IMR-90 (cell line): ENCODE results near the gene RAB31. TPM values are rescaled to one million over a fixed set of nuclear protein-coding genes. Genes with fewer than 3 reads are reported as not detected.

ENCODE experiments used
- ATAC-seq: fragments of 200-7000 bp; cut with Tn5 transposase; 2 replicates; pipeline ENCODE4 v1.9.1; 2020; ENCODE audit warnings: low read depth, mild to moderate bottlenecking, moderate library complexity
- BruUV-seq: library from RNA; stranded (reverse); fragments of 400-500 nt; replicated peaks from 2 replicates; lab custom pipeline; 2021; lab: Mats Ljungman, UMichigan
- CTCF ChIA-PET: fragments of 300-600 bp; formaldehyde crosslinking; extraction: SDS; loops from one replicate; lab custom pipeline; 2021; ENCODE audit warnings: antibody characterized with exemption; lab: Yijun Ruan, JAX
- POLR2A ChIA-PET: fragments of 300-600 bp; sonication (Branson Sonifier 250); formaldehyde crosslinking; loops from one replicate; lab custom pipeline; 2022; ENCODE audit warnings: antibody characterized with exemption; ENCODE audit not compliant: unreplicated experiment; lab: Charles Lee
- DNase-seq: peaks from one replicate; pipeline ENCODE4 v3.0.0; 2013
- H2AFZ ChIP-seq: replicated peaks from 2 replicates; pipeline ENCODE3; 2013; ENCODE audit warnings: low read length, mild to moderate bottlenecking; ENCODE audit not compliant: poor library complexity
- H2AK5ac ChIP-seq: 2 replicates; pipeline ENCODE4 v1.6.1; 2013; ENCODE audit warnings: low read depth, low read length, inconsistent platforms
- H2AK9ac ChIP-seq: replicated peaks from 2 replicates; pipeline ENCODE3; 2013; ENCODE audit warnings: mild to moderate bottlenecking, low read depth, low read length, moderate library complexity; ENCODE audit not compliant: poor library complexity
- H2BK120ac ChIP-seq: 2 replicates; pipeline ENCODE4 v1.6.1; 2013; ENCODE audit warnings: low read depth, low read length, inconsistent platforms
- H2BK15ac ChIP-seq: 3 replicates; pipeline ENCODE4 v1.6.1; 2013; ENCODE audit warnings: low read depth, low read length, inconsistent platforms
- H2BK20ac ChIP-seq: 2 replicates; pipeline ENCODE4 v1.6.1; 2013; ENCODE audit warnings: low read depth, mild to moderate bottlenecking, inconsistent platforms, low read length, moderate library complexity
- H2BK5ac ChIP-seq: 2 replicates; pipeline ENCODE4 v1.6.1; 2013; ENCODE audit warnings: mild to moderate bottlenecking, low read depth, low read length, inconsistent platforms; ENCODE audit not compliant: poor library complexity, severe bottlenecking
- H3K14ac ChIP-seq: replicated peaks from 2 replicates; pipeline ENCODE4 v1.6.1; 2013; ENCODE audit warnings: low read depth, low read length, inconsistent platforms
- H3K18ac ChIP-seq: 2 replicates; pipeline ENCODE4 v1.6.1; 2013; ENCODE audit warnings: low read depth, low read length, control low read depth
- H3K23ac ChIP-seq: 2 replicates; pipeline ENCODE4 v1.6.1; 2013; ENCODE audit warnings: low read depth, low read length, inconsistent platforms
- H3K27ac ChIP-seq: 2 replicates; pipeline ENCODE4 v1.5.1; 2013; ENCODE audit warnings: mild to moderate bottlenecking, control low read depth, low read length; ENCODE audit not compliant: insufficient read depth
- H3K27me3 ChIP-seq: 2 replicates; pipeline ENCODE4 v1.6.1; 2013; ENCODE audit warnings: low read length; ENCODE audit not compliant: control insufficient read depth, insufficient read depth
- H3K36me3 ChIP-seq: 2 replicates; pipeline ENCODE4 v1.6.1; 2013; ENCODE audit warnings: low read length, mixed read lengths; ENCODE audit not compliant: control insufficient read depth, insufficient read depth
- H3K4ac ChIP-seq: 2 replicates; pipeline ENCODE4 v1.6.1; 2013; ENCODE audit warnings: low read depth, low read length, inconsistent platforms
- H3K4me1 ChIP-seq: 2 replicates; pipeline ENCODE4 v1.6.1; 2013; ENCODE audit warnings: low read length, mixed read lengths; ENCODE audit not compliant: control insufficient read depth, insufficient read depth
- H3K4me2 ChIP-seq: 2 replicates; pipeline ENCODE4 v1.6.1; 2013; ENCODE audit warnings: low read depth, mild to moderate bottlenecking, control low read depth, low read length, moderate library complexity
- H3K4me3 ChIP-seq: 2 replicates; pipeline ENCODE4 v1.5.1; 2013; ENCODE audit warnings: low read depth, mild to moderate bottlenecking, control low read depth, low read length, moderate library complexity; ENCODE audit not compliant: insufficient read depth
- H3K56ac ChIP-seq: 2 replicates; pipeline ENCODE4 v1.6.1; 2013; ENCODE audit warnings: low read length, inconsistent platforms; ENCODE audit not compliant: insufficient read depth; ENCODE audit errors: extremely low read depth
- H3K79me1 ChIP-seq, 2 experiments: 2 replicates each; pipeline ENCODE4 v1.6.1; 2013; ENCODE audit warnings: low read length in 2 of 2, inconsistent platforms in 1 of 2, low read depth in 1 of 2
- H3K9ac ChIP-seq: 2 replicates; pipeline ENCODE4 v1.6.1; 2013; ENCODE audit warnings: low read depth, low read length, control low read depth
- H3K9me1 ChIP-seq: 2 replicates; pipeline ENCODE4 v1.6.1; 2013; ENCODE audit warnings: low read length, inconsistent platforms; ENCODE audit not compliant: insufficient read depth
- H3K9me3 ChIP-seq: 2 replicates; pipeline ENCODE4 v1.6.1; 2013; ENCODE audit warnings: low read length; ENCODE audit not compliant: control insufficient read depth, insufficient read depth
- H4K20me1 ChIP-seq: 2 replicates; pipeline ENCODE4 v1.6.1; 2013; ENCODE audit warnings: low read length, inconsistent platforms; ENCODE audit not compliant: insufficient read depth
- H4K5ac ChIP-seq: 2 replicates; pipeline ENCODE4 v1.6.1; 2013; ENCODE audit warnings: mild to moderate bottlenecking, low read depth, low read length, control low read depth
- H4K8ac ChIP-seq, 2 experiments: 2 replicates each; pipeline ENCODE4 v1.6.1; 2013; ENCODE audit warnings: low read depth in 2 of 2, low read length in 2 of 2, control low read depth in 1 of 2, inconsistent platforms in 1 of 2
- H4K91ac ChIP-seq: 2 replicates; pipeline ENCODE4 v1.6.1; 2013; ENCODE audit warnings: low read depth, low read length, inconsistent platforms; ENCODE audit not compliant: insufficient read depth
- BHLHE40 ChIP-seq: fragments of 150-350 bp; IDR thresholded peaks from 2 replicates; pipeline ENCODE4 v1.6.1; 2016; ENCODE audit warnings: mild to moderate bottlenecking, low read depth, low read length
- CEBPB ChIP-seq: IDR thresholded peaks from 2 replicates; pipeline ENCODE4 v1.6.1; 2012; ENCODE audit warnings: low read depth, low read length, improper control_type of control experiment
- CHD1 ChIP-seq: IDR thresholded peaks from 2 replicates; pipeline ENCODE4 v1.6.1; 2012; ENCODE audit warnings: low read depth, low read length, improper control_type of control experiment
- CTCF ChIP-seq: conservative IDR thresholded peaks from 2 replicates; pipeline ENCODE4 v1.5.1; 2012; ENCODE audit warnings: mild to moderate bottlenecking, low read depth, low read length, improper control_type of control experiment
- FOS ChIP-seq: fragments of 150-350 bp; IDR thresholded peaks from 2 replicates; pipeline ENCODE4 v1.6.1; 2016; ENCODE audit warnings: low read depth, low read length
- MAFK ChIP-seq: IDR thresholded peaks from 2 replicates; pipeline ENCODE4 v1.6.1; 2012; ENCODE audit warnings: low read depth, low read length, improper control_type of control experiment
- MAZ ChIP-seq: IDR thresholded peaks from 2 replicates; pipeline ENCODE4 v1.6.1; 2012; ENCODE audit warnings: low read depth, mild to moderate bottlenecking, low read length, improper control_type of control experiment, moderate library complexity, borderline replicate concordance
- MXI1 ChIP-seq: IDR thresholded peaks from 2 replicates; pipeline ENCODE4 v1.6.1; 2012; ENCODE audit warnings: low read depth, mild to moderate bottlenecking, low read length, moderate library complexity, borderline replicate concordance
- NFE2L2 ChIP-seq: fragments of 150-350 bp; IDR thresholded peaks from 2 replicates; pipeline ENCODE4 v1.6.1; 2016; ENCODE audit warnings: low read depth, mild to moderate bottlenecking, low read length
- POLR2A ChIP-seq: IDR thresholded peaks from 2 replicates; pipeline ENCODE4 v1.6.1; 2012; ENCODE audit warnings: mild to moderate bottlenecking, low read depth, low read length
- RAD21 ChIP-seq: IDR thresholded peaks from 2 replicates; pipeline ENCODE4 v1.6.1; 2012; ENCODE audit warnings: low read length, improper control_type of control experiment
- RCOR1 ChIP-seq: IDR thresholded peaks from 2 replicates; pipeline ENCODE4 v1.6.1; 2012; ENCODE audit warnings: mild to moderate bottlenecking, low read length, improper control_type of control experiment; ENCODE audit not compliant: insufficient replicate concordance
- RFX5 ChIP-seq: IDR thresholded peaks from 2 replicates; pipeline ENCODE4 v1.8.0; 2012; ENCODE audit warnings: low read depth, mild to moderate bottlenecking, low read length, moderate library complexity
- SMC3 ChIP-seq: fragments of 150-350 bp; IDR thresholded peaks from 2 replicates; pipeline ENCODE4 v1.6.1; 2016; ENCODE audit warnings: low read depth, mild to moderate bottlenecking, antibody characterized with exemption, low read length, moderate library complexity
- WGBS, 2 experiments: methylation state at CpG; one replicate each; pipeline versions ENCODE4 v1.1.5 to v1.1.7; 2013; ENCODE audit warnings: missing lambda C conversion rate in 2 of 2; ENCODE audit not compliant: insufficient read length in 1 of 2; ENCODE audit errors: extremely low coverage in 2 of 2; 5-methylcytosine and 5-hydroxymethylcytosine counted together
- dilution Hi-C: fragments of 300-500 bp; cut with HindIII; formaldehyde crosslinking; loops from one replicate; pipeline ENCODE4 v1.14.3; 2018; ENCODE audit warnings: low sequenced_read_pairs; ENCODE audit not compliant: unreplicated experiment
- in situ Hi-C: fragments of 300-500 bp; cut with MboI; formaldehyde crosslinking; loops from 3 replicates; pipeline ENCODE4 v1.14.3; 2019; ENCODE audit warnings: low sequenced_read_pairs, inconsistent platforms, mixed read lengths
- intact Hi-C: fragments of 100-400 bp; cut with micrococcal nuclease; formaldehyde crosslinking; loops from 2 replicates; pipeline ENCODE4 v1.10.0; 2022
- polyA plus RNA-seq, 3 experiments: library from polyadenylated mRNA; depleted of rRNA; stranded (reverse); fragments of >200 nt; gene quantifications; 2 replicates each; pipeline ENCODE4 v1.2.3, GENCODE V29; 2012; ENCODE audit warnings: low replicate concordance in 1 of 3
- total RNA-seq: library from RNA; depleted of rRNA; stranded (reverse); fragments of >200 nt; gene quantifications from 2 replicates; pipeline ENCODE4 v1.2.3, GENCODE V29; 2012
- TF ChIP-seq, protein P1 (sequence below): fragments of 150-350 bp; IDR thresholded peaks from 2 replicates; pipeline ENCODE4 v1.6.1; 2016; ENCODE audit warnings: low read depth, mild to moderate bottlenecking, low read length, moderate library complexity, borderline replicate concordance
- TF ChIP-seq, protein P2 (sequence below): fragments of 150-350 bp; IDR thresholded peaks from 2 replicates; pipeline ENCODE4 v1.6.1; 2017; ENCODE audit warnings: mild to moderate bottlenecking, antibody characterized with exemption, low read length, low read depth

RAB31 gene
- total and polyA plus RNA-seq, 2 of the 4 experiments (the other 2 are of a cell fraction), result 13.8 to 26.9 TPM

DNA sequence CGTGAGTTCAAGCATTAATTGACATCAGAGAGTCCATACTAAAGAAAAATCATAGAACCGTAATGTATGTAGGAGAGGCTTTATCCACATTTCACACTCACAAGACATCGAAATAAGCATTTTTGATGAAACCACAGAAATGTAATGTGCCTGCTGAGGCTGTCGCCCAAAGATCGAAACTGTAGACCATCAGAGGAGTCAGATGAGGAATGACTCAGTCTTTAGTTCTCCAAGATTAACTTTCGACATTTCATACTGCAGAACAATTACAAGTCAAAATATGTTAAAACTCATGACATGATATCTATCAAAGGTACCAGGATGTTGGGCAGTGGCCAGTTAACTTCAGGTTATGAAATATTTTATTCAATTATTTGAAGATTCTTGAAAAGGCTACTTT is 79.6 kb downstream of the RAB31 start:
- no peak overlapping the region for H3K4me3 ChIP-seq
- no peaks in the 10 kb centered on the region for H3K36me3 ChIP-seq
- H3K56ac ChIP-seq, result no peak overlapping the region
- H3K9me3 ChIP-seq, result no peaks in the 10 kb centered on the region
- no peak overlapping the region for H2BK20ac ChIP-seq
- no peak overlapping the region for H3K27ac ChIP-seq
- in situ Hi-C loops (no loop called here), dilution Hi-C loops (no loop called here), intact Hi-C loops (no loop called here)
- no peak overlapping the region for H4K8ac ChIP-seq
- no peak overlapping the region for H3K18ac ChIP-seq
- peak; percentile 32; the same call in 1 of the 2 replicates for ATAC-seq
- H3K23ac ChIP-seq, result no peak overlapping the region
- H3K14ac ChIP-seq, result no peak overlapping the region
- no peak overlapping the region for H3K9ac ChIP-seq
- peaks cover 12 to 22% of the 10 kb centered on the region in 2 experiments for H3K79me1 ChIP-seq
- H3K4me1 ChIP-seq, result 0 out of 2 replicates have a peak, but pooled peaks cover 3% of the 10 kb centered on the region
- no peak overlapping the region for H2AFZ ChIP-seq
- H2AK9ac ChIP-seq, result no peak overlapping the region
- TF ChIP-seq BHLHE40 (no peak), CHD1 (no peak), RAD21 (no peak), MAFK (no peak), POLR2A (no peak), FOS (no peak), MAZ (no peak), CTCF (no peak), NFE2L2 (no peak), MXI1 (no peak), RCOR1 (no peak), CEBPB (no peak), SMC3 (no peak), RFX5 (no peak)
- TF ChIP-seq, protein P1, sequence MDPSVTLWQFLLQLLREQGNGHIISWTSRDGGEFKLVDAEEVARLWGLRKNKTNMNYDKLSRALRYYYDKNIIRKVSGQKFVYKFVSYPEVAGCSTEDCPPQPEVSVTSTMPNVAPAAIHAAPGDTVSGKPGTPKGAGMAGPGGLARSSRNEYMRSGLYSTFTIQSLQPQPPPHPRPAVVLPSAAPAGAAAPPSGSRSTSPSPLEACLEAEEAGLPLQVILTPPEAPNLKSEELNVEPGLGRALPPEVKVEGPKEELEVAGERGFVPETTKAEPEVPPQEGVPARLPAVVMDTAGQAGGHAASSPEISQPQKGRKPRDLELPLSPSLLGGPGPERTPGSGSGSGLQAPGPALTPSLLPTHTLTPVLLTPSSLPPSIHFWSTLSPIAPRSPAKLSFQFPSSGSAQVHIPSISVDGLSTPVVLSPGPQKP, result no peak
- TF ChIP-seq, protein P2, sequence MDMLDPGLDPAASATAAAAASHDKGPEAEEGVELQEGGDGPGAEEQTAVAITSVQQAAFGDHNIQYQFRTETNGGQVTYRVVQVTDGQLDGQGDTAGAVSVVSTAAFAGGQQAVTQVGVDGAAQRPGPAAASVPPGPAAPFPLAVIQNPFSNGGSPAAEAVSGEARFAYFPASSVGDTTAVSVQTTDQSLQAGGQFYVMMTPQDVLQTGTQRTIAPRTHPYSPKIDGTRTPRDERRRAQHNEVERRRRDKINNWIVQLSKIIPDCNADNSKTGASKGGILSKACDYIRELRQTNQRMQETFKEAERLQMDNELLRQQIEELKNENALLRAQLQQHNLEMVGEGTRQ, result no peak
- H2BK120ac ChIP-seq, result no peak overlapping the region
- no CpG with 5 or more reads among the region's 6 CpGs for WGBS, 2 experiments
- H4K91ac ChIP-seq, result no peak overlapping the region
- no peak overlapping the region for H4K5ac ChIP-seq
- no peak overlapping the region for H2BK5ac ChIP-seq
- no peak overlapping the region for H3K4ac ChIP-seq
- H2BK15ac ChIP-seq, result no peak overlapping the region
- H3K27me3 ChIP-seq, result no peaks in the 10 kb centered on the region
- DNase-seq, result peak; percentile 48
- no TSS peak for BruUV-seq
- ChIA-PET POLR2A (no interaction called here), CTCF (no interaction called here)
- H3K4me2 ChIP-seq, result no peak overlapping the region
- no peaks in the 10 kb centered on the region for H4K20me1 ChIP-seq
- H2AK5ac ChIP-seq, result no peak overlapping the region
- H3K9me1 ChIP-seq, result peaks cover 8% of the 10 kb centered on the region; the same call in 1 of the 2 replicates
